D721Med (cell line): ENCODE data around the gene GNPTG.

Experiments
- DNase-seq: peaks from one replicate; pipeline ENCODE4 v3.0.0; 2011; ENCODE audit warnings: low spot score; ENCODE audit not compliant: insufficient read length
- FAIRE-seq: peaks from 2 replicates; lab custom pipeline; 2011; peaks lifted over from hg19 to GRCh38; lab: Jason Lieb, UNC
- TF ChIP-seq, protein P1 (sequence below): IDR thresholded peaks from 2 replicates; pipeline ENCODE4 v1.5.1; 2012; ENCODE audit warnings: mild to moderate bottlenecking, control low read depth; ENCODE audit not compliant: insufficient read depth; ENCODE audit errors: missing control alignments

The GNPTG gene

DNA sequence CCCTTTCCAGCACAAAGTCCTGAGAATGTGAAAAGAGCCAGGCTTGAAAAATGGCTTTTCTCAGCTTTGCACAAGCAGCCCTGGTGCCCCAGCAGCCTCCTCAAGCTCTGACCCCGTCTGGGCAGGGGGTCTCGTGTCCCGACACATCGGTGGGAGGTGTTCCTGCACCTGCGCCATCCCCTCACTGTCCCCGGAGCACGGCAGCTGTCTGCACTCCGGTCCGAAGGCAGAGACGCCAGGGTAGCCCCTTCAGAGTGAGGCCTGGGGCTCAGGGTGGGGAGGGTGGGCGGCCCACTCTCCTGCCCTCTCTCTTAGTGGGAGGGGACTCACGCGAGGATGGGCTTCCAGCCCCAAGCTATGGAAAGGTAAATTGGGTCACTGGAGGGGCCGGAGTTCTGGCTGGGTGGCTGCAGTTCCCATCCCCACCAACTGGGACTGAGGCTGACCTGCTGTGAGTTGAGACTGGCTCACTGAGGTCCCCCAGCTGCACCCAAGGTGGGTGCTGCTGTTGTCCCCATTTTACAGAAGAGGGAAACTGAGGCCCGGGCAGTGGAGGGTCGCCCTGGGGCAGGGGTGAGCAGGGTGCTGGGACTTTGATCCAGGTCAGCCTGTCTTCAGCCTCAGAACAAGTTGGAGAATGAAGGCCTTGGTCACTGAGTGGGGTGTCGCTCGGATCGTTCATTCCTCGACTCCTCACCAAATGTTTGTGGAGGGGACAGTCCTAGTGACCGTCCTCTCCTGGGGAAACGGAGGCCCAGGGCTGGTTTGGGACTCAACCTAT lies 20.6 kb upstream of the GNPTG start:
- no peak for FAIRE-seq
- no peak for DNase-seq
- TF ChIP-seq, protein P1, sequence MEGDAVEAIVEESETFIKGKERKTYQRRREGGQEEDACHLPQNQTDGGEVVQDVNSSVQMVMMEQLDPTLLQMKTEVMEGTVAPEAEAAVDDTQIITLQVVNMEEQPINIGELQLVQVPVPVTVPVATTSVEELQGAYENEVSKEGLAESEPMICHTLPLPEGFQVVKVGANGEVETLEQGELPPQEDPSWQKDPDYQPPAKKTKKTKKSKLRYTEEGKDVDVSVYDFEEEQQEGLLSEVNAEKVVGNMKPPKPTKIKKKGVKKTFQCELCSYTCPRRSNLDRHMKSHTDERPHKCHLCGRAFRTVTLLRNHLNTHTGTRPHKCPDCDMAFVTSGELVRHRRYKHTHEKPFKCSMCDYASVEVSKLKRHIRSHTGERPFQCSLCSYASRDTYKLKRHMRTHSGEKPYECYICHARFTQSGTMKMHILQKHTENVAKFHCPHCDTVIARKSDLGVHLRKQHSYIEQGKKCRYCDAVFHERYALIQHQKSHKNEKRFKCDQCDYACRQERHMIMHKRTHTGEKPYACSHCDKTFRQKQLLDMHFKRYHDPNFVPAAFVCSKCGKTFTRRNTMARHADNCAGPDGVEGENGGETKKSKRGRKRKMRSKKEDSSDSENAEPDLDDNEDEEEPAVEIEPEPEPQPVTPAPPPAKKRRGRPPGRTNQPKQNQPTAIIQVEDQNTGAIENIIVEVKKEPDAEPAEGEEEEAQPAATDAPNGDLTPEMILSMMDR, result no peak

DNA sequence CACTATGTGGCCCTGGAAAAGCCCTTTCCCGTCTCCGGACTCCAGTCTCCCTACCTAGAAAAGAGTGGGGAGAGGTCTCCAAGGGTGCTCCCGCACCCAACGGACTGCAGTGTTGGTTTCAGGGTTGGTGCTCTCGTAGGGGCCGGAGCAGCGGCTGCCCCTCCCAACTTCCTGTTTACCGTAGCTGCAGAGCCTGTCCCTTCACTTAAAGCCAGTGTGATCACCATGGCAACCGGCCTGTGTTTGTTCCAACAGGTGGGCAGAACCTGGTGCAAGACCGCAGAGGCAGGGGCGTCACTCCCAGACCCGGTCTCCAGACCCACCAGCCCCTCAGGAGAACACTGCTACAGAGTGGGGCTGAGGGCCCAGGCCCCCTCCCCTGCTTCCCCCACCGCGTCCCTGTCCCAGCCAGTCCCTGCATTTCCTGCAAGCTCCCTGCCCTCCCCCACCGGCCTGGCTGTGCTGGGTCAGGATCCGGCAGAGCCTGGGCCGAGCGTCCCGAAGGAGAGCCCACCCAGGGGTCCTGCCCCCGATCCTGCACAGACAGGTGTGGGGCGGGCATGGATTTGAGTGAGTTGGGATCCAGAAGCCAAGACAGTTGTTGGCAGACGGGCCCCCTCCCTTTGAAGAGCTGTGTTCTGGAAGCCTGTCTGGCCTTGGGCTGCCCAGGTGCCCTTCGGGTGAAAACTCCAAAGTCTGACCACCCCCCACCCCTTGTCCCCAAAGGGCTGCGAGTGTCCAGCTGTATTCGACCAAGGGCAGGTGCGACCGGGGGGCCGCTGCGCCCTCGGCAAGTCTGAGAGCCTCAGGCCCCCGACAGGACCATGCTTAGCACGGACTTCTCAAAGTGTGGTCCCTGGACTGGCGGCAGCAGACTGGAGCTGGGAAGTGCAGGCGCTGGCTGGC lies 19.8 kb upstream of the GNPTG start:
- FAIRE-seq, result no peak
- TF ChIP-seq, protein P1, result no peak
- no peak for DNase-seq

DNA sequence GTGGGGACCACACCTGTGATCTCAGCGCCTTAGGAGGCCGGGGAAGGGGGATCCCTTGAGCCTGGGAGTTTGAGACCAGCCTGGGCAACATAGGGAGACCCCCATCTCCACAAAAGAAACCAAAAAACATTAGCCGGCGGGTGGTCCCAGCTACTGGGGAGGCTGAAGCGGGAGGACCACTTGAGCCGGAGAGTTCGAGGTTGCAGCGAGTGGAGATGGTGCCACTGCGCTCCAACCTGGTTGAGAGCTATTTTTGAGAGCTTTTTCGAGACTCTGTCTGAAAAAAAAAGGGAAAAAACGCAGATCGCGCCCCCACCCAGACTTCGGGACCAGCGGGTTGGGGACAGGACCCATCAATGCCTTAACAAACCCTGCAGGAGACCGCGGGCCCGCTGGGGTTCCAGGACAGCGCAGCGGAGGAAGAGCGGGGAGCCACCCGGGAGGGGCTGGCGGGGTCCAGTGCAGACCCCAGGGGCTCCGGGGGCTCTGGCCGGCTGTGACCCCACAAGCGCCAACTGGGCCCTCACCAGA lies 19.0 kb upstream of the GNPTG start:
- TF ChIP-seq, protein P1, result no peak
- FAIRE-seq (no peak), DNase-seq (no peak)

DNA sequence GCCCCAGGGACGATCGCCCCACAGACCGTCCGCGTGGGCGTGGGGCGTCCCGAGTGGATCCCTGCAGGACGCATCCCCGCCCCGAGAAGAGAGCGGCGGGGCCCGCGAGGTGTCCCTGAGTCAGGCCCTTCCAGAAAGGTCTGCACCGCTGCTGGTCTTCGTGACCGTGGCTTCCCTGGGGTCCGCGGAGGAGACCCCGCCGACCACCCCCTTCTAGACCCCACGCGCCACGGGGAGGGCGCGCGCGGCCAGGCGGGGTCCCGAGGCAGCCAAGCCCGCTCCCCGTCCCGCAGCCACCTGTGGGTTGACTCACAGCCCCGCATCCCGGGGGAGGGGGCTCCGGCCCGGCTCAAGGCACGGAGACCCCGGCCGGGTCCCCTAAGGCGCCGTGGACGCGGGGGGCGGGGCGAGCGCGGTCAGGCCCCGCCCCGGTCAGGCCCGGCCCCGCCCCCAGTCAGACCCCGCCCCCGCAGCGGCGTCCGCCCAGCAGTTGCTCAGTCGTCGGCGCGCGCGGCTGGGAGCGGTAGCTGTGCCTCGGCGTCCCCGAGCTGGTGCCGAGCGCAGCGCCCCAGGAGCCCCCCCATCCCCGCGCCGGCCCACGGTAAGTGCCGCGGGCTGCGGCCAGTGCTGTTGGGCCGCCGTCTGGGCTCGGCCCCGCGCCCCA lies 18.4 kb upstream of the GNPTG start, which contains the start of gene BAIAP3:
TSS of gene BAIAP3 (plus strand) at position 497 of the 664 bp plus-strand sequence. CDS start 4,905 bp downstream, outside the sequence.
- DNase-seq (peak; percentile 74), FAIRE-seq (no peak)
- TF ChIP-seq, protein P1, result no peak

DNA sequence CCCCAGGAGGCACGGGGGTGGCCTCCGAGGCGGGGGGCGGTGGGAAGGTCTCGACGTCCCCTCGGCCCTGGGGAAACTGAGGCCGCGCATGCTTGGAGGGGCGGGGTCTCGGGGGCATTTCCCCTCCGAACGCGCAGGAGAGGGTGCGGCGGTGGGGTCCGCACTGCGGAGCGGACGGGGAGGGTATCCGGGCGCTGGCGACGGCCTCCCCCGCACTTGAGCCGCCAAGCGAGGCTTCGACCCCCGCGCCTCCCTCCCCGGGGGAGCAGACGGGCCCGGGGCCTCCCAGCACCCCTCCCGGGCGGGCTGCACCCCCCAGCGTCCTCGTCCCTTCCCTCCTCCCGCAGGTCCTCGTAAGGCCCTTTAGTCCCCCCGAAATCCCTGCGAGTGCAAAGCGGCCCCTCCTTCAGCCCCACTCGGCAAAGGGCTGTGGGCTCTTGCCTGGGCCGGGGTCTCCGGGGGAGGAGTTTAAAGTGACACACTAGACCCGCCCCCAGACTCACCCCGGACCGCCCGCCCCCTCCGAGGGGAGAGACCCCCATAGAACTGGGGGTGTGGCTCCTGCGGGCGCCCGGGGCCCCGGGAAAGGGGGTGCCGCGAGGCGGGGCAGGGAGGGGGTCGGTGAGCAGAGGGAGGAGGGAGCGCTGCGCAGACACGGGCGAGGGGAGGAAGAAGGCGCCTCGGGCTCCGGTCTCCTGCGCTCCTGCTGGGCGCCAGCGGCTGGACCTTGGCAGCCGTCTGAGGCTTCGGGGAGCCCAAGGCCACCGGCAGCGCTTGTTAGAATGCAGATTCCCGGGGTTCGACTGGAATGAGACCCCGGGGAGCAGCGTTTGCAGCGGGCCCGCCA lies 17.7 kb upstream of the GNPTG start:
- DNase-seq (no peak), FAIRE-seq (no peak)
- TF ChIP-seq, protein P1, result no peak

DNA sequence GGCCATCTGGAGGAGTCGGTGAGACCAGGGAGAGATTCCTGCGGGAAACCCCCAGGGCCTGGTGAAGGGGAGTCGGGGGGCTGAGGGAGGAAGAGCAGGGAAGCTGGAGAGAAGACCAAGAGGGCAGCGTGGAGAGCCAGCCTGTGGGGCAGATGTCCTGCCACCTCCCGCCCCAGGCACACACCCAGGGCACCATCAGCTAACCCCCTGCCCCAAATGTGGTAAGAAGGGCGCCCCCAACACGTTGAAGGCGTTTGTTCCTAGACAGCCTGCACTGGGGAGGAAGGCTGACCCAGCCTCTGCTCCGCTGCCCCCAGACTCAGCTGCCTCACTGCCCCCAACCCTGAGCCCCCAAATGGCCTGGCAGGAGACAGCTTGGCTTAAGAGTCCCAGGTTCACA lies 17.0 kb upstream of the GNPTG start:
- no peak for FAIRE-seq
- no peak for DNase-seq
- TF ChIP-seq, protein P1, result no peak
